Measurements from ENCODE around the gene FBH1. TPM values are rescaled to one million over a fixed set of nuclear protein-coding genes. Genes with fewer than 3 reads are reported as not detected.

FBH1 gene
- total RNA-seq, 6 experiments from 2014 or later: 60.1 to 69.8 (median 64.2) TPM

DNA sequence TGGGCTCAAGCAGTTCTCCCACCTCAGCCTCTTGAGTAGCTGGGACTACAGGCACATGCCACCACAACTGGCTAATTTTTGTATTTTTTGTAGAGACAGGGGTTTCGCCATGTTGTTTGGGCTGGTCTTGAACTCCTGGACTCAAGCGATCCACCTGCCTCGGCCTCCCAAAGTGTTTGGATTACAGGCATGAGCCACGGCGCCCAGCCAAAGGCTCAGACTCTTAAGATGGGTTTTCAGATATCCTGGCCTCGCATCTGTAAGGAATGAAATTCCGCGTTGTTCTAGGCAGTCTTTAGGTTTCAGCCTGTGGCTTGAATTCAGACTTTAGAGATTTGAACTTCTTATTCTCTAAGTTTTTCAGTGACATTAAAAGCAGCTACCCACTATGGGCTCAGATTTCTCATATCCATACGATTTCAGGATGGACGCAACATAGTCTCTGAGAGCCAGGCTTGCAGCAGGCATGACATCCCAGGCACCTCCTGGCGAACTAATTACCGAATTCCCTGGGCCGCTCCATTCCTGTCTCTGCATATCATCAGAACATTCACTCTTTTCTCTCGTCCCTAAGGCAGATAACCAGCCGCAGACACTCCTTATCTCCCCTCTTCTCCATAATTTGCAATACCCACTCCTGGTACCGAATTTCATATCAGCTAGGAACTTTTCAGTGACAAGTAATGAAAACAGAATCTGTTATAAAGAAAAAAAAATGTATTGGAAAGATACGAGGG, 57.6 kb downstream of the FBH1 start:
- DNase-seq: no peak
- Mint-ChIP-seq H3K4me1 (ENCODE audit: low read depth) (peaks cover 68% of the 10 kb centered on the region), H3K9me3 (no peaks in the 10 kb centered on the region), H3K4me3 (no peak overlapping the region), H3K27me3 (ENCODE audit: insufficient read depth) (0 out of 2 replicates have a peak, but pooled peaks cover 2% of the 10 kb centered on the region), H3K36me3 (ENCODE audit: low read depth) (no peaks in the 10 kb centered on the region), H3K27ac (no peak overlapping the region)
- TF ChIP-seq, protein P1, sequence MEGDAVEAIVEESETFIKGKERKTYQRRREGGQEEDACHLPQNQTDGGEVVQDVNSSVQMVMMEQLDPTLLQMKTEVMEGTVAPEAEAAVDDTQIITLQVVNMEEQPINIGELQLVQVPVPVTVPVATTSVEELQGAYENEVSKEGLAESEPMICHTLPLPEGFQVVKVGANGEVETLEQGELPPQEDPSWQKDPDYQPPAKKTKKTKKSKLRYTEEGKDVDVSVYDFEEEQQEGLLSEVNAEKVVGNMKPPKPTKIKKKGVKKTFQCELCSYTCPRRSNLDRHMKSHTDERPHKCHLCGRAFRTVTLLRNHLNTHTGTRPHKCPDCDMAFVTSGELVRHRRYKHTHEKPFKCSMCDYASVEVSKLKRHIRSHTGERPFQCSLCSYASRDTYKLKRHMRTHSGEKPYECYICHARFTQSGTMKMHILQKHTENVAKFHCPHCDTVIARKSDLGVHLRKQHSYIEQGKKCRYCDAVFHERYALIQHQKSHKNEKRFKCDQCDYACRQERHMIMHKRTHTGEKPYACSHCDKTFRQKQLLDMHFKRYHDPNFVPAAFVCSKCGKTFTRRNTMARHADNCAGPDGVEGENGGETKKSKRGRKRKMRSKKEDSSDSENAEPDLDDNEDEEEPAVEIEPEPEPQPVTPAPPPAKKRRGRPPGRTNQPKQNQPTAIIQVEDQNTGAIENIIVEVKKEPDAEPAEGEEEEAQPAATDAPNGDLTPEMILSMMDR (IDR thresholded peaks at IDR 0.05): no peak

DNA sequence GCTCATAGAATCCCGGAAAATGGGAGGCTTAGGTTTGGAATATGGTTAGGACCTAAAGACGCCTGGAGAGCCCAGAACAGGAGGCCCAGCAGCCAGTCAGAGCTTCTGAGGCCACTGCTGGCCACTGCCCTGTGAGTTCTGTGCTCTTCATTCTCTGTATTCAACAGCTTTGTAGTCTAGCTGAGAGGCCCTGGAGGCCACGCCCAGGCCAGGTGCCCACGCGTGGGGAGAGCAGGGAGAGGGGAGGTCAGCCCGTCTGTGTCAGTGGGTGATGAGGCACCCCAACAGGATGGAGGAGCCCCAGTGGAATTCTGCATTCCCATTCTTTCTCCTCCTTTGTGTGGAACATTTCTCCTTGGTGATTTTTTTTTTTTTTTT, 58.2 kb downstream of the FBH1 start:
- H3K4me3 Mint-ChIP-seq: no peak overlapping the region
- H3K4me1 Mint-ChIP-seq (ENCODE audit: low read depth): peaks cover 65% of the 10 kb centered on the region

DNA sequence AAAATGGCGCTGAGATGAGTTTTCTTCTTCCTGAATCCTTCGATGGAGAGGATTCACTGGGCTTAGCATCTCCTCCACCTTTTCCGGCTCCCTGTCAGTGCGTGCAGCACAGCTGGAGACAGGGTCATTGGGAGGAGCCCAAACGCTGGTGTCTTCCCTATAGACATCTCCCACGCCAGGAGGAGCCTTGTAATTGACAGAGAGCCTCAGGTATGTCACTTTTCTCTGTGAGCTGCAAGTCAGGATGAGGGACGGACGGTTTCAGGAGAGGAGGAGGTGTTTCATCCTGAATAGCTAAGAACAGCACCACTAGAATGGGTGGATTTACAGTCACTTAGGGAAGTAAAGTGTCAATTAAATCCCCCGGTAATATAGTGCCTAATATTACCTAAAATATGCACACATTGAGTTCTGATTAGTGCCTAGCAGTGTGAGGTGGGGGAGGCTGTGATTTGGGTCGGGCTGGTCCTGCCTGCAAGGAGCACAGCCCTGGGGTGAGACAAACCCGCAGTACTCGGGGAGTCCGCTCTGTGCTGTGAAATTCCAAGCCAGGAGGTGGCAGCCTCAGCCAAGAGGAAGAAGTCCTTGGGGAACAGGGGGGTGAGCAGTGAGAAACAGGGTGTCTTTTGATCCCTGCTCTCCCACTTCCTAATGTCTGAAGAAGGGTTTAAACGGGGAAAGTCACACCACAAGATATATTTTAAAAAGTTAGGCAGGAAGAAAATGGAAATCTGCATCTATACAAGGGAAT, 59.1 kb downstream of the FBH1 start:
- H3K4me1 Mint-ChIP-seq (ENCODE audit: low read depth): peaks cover 55% of the 10 kb centered on the region

More for the DNA sequence above, 58.2 kb downstream of the FBH1 start:
- 0 out of 2 replicates have a peak, but pooled peaks cover 2% of the 10 kb centered on the region for H3K27me3 Mint-ChIP-seq (ENCODE audit: insufficient read depth)
- TF ChIP-seq, protein P1 (IDR thresholded peaks at IDR 0.05): no peak
- no peak overlapping the region for H3K27ac Mint-ChIP-seq
- DNase-seq: no peak
- H3K36me3 Mint-ChIP-seq (ENCODE audit: low read depth): no peaks in the 10 kb centered on the region
- H3K9me3 Mint-ChIP-seq: no peaks in the 10 kb centered on the region

DNA sequence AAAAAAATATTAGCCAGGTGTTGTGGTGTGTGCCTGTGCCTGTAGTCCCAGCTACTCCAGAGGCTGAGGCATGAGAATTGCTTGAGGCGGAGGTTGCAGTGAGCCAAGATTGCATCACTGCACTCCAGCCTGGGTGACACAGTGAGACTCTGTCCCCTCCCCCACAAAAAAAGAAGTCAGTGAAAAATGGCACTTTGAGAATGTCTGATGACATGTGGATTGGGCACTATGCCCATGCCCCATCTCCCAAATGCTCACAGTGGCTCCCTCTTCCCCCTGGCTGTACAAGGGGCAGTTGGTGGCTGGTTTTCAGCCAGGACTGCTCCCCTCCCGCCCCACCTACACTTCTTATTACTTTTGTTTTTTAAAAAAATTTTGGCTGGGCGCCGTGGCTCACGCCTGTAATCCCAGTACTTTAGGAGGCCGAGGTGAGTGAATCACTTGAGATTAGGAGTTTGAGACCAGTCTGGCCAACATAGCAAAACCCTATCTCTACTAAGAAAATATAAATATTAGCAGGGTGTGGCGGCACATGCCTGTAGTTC, 61.2 kb downstream of the FBH1 start:
- TF ChIP-seq, protein P1 (IDR thresholded peaks at IDR 0.05): no peak
- peak; percentile 11 for DNase-seq
- Mint-ChIP-seq H3K9me3 (no peaks in the 10 kb centered on the region), H3K27me3 (ENCODE audit: insufficient read depth) (no peaks in the 10 kb centered on the region), H3K4me1 (ENCODE audit: low read depth) (peaks cover 35% of the 10 kb centered on the region), H3K36me3 (ENCODE audit: low read depth) (no peaks in the 10 kb centered on the region), H3K27ac (no peak overlapping the region), H3K4me3 (no peak overlapping the region)

More for the DNA sequence above, 59.1 kb downstream of the FBH1 start:
- Mint-ChIP-seq H3K27ac (no peak overlapping the region), H3K27me3 (ENCODE audit: insufficient read depth) (0 out of 2 replicates have a peak, but pooled peaks cover 2% of the 10 kb centered on the region), H3K4me3 (no peak overlapping the region), H3K9me3 (no peaks in the 10 kb centered on the region), H3K36me3 (ENCODE audit: low read depth) (no peaks in the 10 kb centered on the region)
- TF ChIP-seq, protein P1 (IDR thresholded peaks at IDR 0.05): peak; percentile 77
- peak; percentile 70 for DNase-seq

DNA sequence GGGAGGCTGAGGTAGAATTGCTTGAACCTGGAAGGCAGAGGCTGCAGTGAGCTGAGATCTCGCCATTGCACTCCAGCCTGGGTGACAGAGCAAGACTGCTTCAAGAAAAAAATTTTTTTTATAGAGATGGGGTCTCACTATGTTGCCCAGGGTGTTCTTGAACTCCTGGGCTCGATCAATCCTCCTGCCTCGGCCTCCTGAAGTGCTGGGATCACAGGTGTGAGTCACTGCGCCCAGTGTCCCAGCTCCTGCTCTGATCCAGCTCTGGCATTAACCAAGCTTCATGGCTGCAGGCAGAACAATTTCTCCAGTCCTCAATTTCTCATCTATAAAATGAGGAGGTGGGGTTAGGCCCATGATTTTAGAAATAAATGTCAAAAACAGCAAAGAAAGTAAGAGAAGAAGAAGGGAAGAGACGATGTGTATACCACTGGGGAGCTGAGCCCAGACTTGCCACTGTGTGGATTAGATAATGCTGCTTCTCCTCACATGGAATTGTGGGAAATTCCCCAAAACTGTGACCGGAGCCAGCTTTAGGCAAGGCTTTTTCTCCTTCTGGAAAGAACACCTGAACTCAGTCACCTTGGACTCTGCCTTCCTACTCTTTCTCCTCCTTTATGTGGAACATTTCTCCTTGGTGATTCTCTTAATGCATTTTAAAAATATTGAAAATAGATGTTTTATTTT, 61.8 kb downstream of the FBH1 start:
- Mint-ChIP-seq H3K27ac (no peak overlapping the region), H3K4me3 (no peak overlapping the region), H3K9me3 (no peaks in the 10 kb centered on the region), H3K27me3 (ENCODE audit: insufficient read depth) (peaks cover 3% of the 10 kb centered on the region; the same call in 1 of the 2 replicates), H3K36me3 (ENCODE audit: low read depth) (no peaks in the 10 kb centered on the region), H3K4me1 (ENCODE audit: low read depth) (peaks cover 28% of the 10 kb centered on the region)
- no peak for DNase-seq
- TF ChIP-seq, protein P1 (IDR thresholded peaks at IDR 0.05): no peak

Data from HFFc6 (cell line).